HG02759 (cell line): ENCODE results near the gene HSPB9.
A peak's percentile ranks its signal among the peaks of the same experiment; 100 is the strongest.

Experiments used
- ATAC-seq: cut with Tn5 transposase; IDR thresholded peaks from one replicate; pipeline ENCODE4 v1.9.1; 2021; ENCODE audit warnings: mild to moderate bottlenecking, moderate library complexity; ENCODE audit not compliant: unreplicated experiment

Gene HSPB9

GRCh38 chr17:42118126-42118510, 4.5 kb upstream of the HSPB9 start:
- ATAC-seq, result no peak

- ATAC-seq, result no peak
Observed at GRCh38 chr17:42118545-42118944, 4.1 kb upstream of the HSPB9 start.

GRCh38 chr17:42119301-42119700, 3.3 kb upstream of the HSPB9 start:
- no peak for ATAC-seq

GRCh38 chr17:42120161-42120769, 2.3 kb upstream of the HSPB9 start:
- no peak for ATAC-seq

GRCh38 chr17:42120770-42121769, 1.5 kb upstream of the HSPB9 start, which contains the start of gene KAT2A:
KAT2A (minus strand) TSS chr17:42121367; CDS start chr17:42121304, 63 bp downstream.
- peak; percentile 83 for ATAC-seq

- no peak for ATAC-seq
Observed at GRCh38 chr17:42124256-42124655, 1.7 kb downstream of the HSPB9 start.

- no peak for ATAC-seq
Observed at GRCh38 chr17:42125565-42125964, 3.0 kb downstream of the HSPB9 start.

- ATAC-seq, result no peak
Observed at GRCh38 chr17:42126836-42127235, 4.2 kb downstream of the HSPB9 start.

GRCh38 chr17:42127414-42127813, 4.8 kb downstream of the HSPB9 start:
- no peak for ATAC-seq

- ATAC-seq, result no peak
Observed at GRCh38 chr17:42129109-42129837, 6.7 kb downstream of the HSPB9 start.

GRCh38 chr17:42130310-42130936, 7.8 kb downstream of the HSPB9 start:
- no peak for ATAC-seq

GRCh38 chr17:42131232-42131631, 8.6 kb downstream of the HSPB9 start:
- ATAC-seq, result no peak

GRCh38 chr17:42131981-42132432, 9.4 kb downstream of the HSPB9 start:
- ATAC-seq, result no peak

GRCh38 chr17:42132941-42133340, 10.3 kb downstream of the HSPB9 start:
- peak; percentile 58 for ATAC-seq

- peak; percentile 65 for ATAC-seq
Observed at GRCh38 chr17:42133461-42134041, 10.9 kb downstream of the HSPB9 start.

GRCh38 chr17:42135151-42135550, 12.5 kb downstream of the HSPB9 start:
- no peak for ATAC-seq

- no peak for ATAC-seq
Observed at GRCh38 chr17:42135664-42136653, 13.4 kb downstream of the HSPB9 start.

- ATAC-seq, result no peak
Observed at GRCh38 chr17:42136654-42137051, 14.0 kb downstream of the HSPB9 start.
